ENCODE data around the gene OAS3.

DNA sequence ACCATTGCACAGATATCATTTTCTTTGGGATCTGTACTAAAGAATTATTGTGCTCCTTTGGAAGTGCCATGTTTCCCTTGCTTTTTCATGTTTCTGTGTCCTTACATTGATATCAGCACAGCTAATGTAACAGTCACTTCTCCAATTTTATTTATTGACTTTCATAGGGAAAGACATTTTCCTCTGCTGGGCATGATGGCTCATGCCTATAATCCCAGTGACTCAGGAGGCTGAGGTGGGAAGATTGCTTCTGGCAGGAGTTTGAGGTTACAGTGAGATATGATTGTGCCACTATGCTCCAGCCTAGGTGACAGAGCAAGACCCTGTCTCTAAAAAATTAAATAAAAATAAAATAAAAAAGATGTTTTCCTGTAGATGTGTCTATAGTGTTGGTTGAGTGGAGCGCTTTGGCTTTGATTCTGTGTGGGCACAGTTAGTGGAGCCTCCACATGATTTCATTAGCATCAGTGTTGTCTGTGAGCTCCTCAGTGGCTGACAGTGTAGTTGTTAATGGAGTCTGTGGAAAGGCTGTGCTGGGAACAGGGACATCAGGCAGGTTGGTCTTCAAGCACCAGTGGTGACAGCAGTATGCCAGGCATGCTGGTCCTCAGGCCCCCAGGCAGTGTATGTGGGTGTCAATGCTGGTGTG, 47.5 kb downstream of the OAS3 start:
- TF ChIP-seq, protein P1, sequence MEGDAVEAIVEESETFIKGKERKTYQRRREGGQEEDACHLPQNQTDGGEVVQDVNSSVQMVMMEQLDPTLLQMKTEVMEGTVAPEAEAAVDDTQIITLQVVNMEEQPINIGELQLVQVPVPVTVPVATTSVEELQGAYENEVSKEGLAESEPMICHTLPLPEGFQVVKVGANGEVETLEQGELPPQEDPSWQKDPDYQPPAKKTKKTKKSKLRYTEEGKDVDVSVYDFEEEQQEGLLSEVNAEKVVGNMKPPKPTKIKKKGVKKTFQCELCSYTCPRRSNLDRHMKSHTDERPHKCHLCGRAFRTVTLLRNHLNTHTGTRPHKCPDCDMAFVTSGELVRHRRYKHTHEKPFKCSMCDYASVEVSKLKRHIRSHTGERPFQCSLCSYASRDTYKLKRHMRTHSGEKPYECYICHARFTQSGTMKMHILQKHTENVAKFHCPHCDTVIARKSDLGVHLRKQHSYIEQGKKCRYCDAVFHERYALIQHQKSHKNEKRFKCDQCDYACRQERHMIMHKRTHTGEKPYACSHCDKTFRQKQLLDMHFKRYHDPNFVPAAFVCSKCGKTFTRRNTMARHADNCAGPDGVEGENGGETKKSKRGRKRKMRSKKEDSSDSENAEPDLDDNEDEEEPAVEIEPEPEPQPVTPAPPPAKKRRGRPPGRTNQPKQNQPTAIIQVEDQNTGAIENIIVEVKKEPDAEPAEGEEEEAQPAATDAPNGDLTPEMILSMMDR (IDR thresholded peaks at IDR 0.05; ENCODE audit: low read depth, low read length, missing input control) = no peak
- TF ChIP-seq RAD21 (IDR thresholded peaks at IDR 0.05) = no peak
- no peak for TF ChIP-seq EGR1 (IDR thresholded peaks at IDR 0.05; ENCODE audit: low read depth in 2 of 2)
- no peak for TF ChIP-seq SP1 (IDR thresholded peaks at IDR 0.05)
- TF ChIP-seq, protein P2, sequence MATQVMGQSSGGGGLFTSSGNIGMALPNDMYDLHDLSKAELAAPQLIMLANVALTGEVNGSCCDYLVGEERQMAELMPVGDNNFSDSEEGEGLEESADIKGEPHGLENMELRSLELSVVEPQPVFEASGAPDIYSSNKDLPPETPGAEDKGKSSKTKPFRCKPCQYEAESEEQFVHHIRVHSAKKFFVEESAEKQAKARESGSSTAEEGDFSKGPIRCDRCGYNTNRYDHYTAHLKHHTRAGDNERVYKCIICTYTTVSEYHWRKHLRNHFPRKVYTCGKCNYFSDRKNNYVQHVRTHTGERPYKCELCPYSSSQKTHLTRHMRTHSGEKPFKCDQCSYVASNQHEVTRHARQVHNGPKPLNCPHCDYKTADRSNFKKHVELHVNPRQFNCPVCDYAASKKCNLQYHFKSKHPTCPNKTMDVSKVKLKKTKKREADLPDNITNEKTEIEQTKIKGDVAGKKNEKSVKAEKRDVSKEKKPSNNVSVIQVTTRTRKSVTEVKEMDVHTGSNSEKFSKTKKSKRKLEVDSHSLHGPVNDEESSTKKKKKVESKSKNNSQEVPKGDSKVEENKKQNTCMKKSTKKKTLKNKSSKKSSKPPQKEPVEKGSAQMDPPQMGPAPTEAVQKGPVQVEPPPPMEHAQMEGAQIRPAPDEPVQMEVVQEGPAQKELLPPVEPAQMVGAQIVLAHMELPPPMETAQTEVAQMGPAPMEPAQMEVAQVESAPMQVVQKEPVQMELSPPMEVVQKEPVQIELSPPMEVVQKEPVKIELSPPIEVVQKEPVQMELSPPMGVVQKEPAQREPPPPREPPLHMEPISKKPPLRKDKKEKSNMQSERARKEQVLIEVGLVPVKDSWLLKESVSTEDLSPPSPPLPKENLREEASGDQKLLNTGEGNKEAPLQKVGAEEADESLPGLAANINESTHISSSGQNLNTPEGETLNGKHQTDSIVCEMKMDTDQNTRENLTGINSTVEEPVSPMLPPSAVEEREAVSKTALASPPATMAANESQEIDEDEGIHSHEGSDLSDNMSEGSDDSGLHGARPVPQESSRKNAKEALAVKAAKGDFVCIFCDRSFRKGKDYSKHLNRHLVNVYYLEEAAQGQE (IDR thresholded peaks at IDR 0.05) = no peak
- TF ChIP-seq JUND (IDR thresholded peaks at IDR 0.05) = no peak
- TF ChIP-seq YY1 (IDR thresholded peaks at IDR 0.05) = no peak
- TF ChIP-seq, protein P3, sequence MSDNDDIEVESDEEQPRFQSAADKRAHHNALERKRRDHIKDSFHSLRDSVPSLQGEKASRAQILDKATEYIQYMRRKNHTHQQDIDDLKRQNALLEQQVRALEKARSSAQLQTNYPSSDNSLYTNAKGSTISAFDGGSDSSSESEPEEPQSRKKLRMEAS (IDR thresholded peaks at IDR 0.05) = no peak
